GM12892 (cell line): ENCODE measurements around the gene NUDT5.

Experiments used
- POLR2A ChIP-seq: IDR thresholded peaks from 2 replicates; pipeline ENCODE4 v1.6.1; 2011; ENCODE audit warnings: low read depth, low read length, control low read depth
- POLR2AphosphoS5 ChIP-seq: IDR thresholded peaks from 2 replicates; pipeline ENCODE4 v1.6.1; 2011; ENCODE audit warnings: low read depth, low read length, control low read depth
- TAF1 ChIP-seq: IDR thresholded peaks from 2 replicates; pipeline ENCODE4 v1.6.1; 2011; ENCODE audit warnings: low read depth, mild to moderate bottlenecking, control low read depth, low read length, borderline replicate concordance

- TF ChIP-seq POLR2A: no peak
- TF ChIP-seq POLR2AphosphoS5: no peak
- TF ChIP-seq TAF1: no peak
Observed at GRCh38 chr10:12177642-12178041, 18.0 kb downstream of the NUDT5 start.
